HG02588 (cell line): ENCODE data around the gene MC4R.
"Not testable (repeated sequence)": the region's sequence is repeated elsewhere in the genome, so short reads cannot be mapped to it uniquely, and the experiment has no call there.

Source experiments
- ATAC-seq: cut with Tn5 transposase; IDR thresholded peaks from one replicate; pipeline ENCODE4 v1.9.1; 2021; ENCODE audit warnings: mild to moderate bottlenecking, moderate library complexity; ENCODE audit not compliant: unreplicated experiment

The MC4R gene

DNA sequence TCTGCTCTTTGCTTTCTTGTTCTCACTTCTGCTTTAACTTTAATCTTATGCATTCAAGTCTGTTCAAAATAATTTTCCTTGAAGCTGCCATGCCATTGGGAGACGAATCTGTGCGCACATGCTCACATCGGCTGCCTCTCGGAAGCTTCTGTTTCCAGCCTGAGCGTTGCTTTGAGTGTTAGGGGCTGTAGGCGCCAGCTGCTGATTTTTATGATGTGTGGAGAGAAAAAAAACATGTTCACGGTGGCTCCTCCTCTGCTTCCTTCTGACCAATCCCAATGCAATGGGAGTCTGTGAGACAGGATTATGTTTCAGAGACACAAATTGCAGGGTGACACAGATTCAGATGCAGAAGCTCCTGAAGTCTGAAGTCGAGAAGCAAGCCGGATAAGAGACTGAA, at the start of gene MC4R:
Gene MC4R, minus strand, starts transcription at position 180 of the 400 bp plus-strand sequence. CDS start 426 bp downstream, outside the sequence.
- no peak for ATAC-seq

- not testable (repeated sequence) for ATAC-seq
Observed at GRCh38 chr18:60422306-60422705, 49.7 kb upstream of the MC4R start.

DNA sequence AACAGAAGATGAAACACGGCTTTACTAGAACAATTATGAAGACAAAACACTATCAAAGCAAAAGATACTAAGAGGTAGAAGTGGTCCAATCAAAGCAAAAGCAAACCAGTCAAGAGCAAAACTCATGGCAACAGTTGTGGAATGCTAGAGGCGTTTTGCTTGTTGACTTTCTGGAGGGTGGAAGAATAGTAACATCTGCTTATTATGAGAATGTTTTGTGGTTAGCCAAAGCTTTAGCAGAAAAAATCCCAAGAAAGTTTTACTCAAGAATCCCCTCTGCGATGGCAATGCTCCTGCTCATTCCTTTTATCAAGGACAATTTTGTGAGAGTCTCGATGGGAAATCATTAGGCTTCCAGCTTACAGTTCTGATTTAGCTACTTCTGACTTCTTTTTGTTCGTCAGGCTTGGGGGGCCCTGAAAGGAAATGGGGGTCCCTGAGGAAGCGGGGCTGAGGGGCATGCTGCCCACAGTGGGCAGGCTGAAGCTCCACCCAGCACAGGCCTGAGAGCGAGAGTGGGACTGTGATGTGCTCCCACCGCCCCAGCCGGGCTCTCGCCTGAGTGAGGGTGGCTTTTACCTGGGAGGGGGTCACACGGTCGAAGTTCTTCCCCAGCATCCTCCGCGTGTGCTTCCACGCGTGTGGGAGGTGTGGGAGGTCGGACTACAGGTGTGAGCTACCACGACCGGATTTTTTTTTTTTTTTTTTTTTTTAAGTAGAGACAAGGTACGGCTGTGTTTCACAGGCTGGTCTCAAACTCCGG, 49.0 kb upstream of the MC4R start:
- ATAC-seq: no peak

- no peak for ATAC-seq
Observed at GRCh38 chr18:60417946-60418345, 45.4 kb upstream of the MC4R start.

DNA sequence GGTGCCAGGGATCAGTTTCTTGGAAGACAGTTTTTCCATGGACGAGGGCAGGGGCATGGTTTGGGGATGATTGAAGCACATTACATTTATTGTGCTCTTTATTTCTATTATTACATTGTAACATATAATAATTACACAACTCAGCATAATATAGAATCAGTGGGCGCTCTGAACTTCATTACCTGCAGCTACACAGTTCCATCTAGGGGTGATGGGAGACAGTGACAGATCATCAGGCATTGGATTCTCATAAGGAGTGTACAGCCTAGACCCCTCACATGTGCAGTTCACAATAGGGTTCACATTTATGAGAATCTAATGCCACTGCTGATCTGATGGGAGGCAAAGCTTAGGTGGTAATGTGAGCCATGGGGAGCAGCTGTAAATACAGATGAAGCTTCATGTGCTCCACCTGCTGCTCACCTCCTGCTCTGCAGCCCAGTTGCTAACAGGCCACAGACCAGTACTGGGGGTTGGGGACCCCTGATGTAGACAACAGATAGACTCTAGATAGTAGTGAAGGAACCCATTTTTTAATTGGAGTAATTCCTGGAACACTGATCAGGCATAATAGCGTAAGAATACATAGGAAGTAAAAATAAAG, 41.5 kb upstream of the MC4R start:
- ATAC-seq: no peak

DNA sequence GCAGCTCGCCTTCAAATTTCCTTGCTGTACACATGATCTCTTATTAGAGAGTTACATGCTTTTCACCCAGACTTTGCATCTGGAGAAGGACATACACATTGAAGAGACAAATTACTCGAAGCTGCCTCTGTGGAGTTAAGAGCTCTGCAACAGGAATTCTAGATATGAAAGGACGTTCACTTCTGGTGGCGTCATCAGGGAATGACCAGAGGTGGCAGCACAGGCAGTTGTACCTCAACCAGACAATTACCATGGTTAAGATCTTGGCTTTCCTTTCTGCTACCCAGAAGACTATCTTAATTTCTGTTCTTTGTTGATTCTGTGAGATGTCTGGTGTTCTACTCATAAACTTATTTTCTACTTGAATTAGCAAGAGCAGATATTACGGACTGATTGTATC, 39.1 kb upstream of the MC4R start:
- ATAC-seq: no peak

- ATAC-seq: no peak
Observed at GRCh38 chr18:60406721-60407120, 34.1 kb upstream of the MC4R start.

DNA sequence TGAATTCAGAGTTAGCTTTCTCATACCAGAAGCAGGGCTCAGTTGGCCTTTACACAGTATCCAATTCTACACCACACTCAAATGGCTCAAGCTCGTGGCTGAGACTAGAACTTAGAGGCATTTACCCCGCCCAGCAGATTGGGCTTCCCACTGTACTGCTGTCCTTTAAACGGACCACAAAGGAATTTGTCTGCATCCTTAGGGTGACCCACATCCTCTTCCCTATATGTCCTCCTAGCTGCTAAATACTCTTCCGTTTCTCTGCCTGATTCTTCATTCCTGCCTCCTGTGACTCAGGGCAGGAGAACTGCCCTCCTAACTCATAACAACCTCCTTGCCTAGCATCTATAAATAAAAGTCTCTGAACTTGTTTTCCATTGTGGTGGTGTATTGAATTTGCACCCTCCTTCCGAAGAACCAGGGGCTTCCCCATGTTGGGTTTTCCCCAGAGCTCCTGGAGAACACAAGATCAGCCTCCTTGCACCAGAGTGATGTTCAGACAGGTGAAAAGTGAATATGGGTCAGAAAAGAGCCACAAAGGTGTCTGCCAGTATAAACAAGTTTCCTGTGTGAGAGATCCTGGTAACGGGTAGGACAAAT, 32.0 kb upstream of the MC4R start:
- no peak for ATAC-seq

GRCh38 chr18:60401346-60401745, 28.8 kb upstream of the MC4R start:
- no peak for ATAC-seq

DNA sequence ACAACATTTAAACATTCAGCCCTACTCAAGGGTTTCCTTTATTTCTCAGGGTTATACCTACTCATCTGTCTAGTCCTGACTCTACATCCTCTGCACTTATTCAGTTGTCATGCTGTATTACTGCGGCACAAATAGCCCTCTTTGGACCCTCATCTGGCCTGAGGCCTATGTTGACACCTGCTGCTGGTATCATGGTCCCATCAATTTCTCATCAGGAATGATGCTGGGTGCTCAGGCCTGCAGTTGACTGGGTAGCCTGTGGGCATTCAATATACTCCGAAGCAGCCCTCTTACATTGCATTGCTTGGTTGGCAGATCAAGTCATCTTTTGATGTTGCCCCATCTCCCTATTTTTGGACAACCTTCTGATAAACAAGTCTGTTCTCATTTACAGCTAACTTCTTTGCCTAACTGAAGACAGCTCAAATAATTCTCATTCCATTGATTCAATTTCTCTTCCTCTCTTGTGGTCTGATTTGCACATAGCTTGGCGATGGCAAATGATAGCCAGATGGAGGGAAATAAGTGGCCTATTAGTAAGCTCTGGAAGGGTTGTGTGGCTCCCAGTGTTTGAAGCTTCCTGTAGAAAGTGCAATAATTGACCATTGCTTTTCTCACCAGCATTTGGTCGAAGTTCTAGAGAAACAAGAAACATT, 19.1 kb upstream of the MC4R start:
- no peak for ATAC-seq

- no peak for ATAC-seq
Observed at GRCh38 chr18:60389314-60389713, 16.7 kb upstream of the MC4R start.

DNA sequence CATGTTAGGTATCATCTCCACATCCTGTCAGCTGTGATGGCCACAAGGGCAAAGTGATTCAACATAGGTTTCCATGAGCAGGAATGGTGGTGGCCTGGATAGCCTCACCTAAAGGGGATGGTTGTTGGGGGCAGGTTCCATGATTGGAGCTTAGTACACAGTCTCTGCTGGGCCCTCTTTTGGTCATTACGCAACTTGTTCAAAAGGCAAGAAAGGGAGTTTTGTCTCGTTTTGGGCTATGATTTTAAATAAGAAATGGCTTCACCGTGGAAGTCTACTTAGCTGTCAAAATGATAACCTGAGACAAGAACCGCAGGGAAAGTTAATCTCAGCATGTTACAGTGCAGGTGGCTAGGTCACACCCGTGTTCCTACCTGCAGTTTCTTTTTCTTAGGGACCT, 13.1 kb upstream of the MC4R start:
- ATAC-seq: no peak

- ATAC-seq: no peak
Observed at GRCh38 chr18:60383893-60384292, 11.3 kb upstream of the MC4R start.

- no peak for ATAC-seq
Observed at GRCh38 chr18:60377778-60378469, 5.3 kb upstream of the MC4R start.

DNA sequence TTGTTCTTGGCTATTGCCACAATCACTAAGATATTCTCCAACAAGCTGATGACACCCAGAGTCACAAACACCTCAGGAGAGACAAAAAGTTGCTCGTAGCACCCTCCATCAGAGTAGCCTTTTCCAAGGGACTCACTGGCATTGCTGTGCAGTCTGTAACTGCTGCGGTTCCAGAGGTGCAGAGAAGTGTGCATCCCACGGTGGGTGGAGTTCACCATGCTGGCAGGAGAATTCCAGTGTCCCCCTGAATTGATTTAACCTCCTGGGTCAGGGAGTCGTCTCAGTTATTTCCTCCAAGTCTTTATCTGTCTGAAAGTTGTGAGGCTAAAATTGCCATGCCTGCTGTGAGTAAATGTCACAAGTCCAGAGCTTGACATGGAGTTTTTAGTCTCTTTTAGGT, 443 bp downstream of the MC4R start:
- ATAC-seq: no peak

DNA sequence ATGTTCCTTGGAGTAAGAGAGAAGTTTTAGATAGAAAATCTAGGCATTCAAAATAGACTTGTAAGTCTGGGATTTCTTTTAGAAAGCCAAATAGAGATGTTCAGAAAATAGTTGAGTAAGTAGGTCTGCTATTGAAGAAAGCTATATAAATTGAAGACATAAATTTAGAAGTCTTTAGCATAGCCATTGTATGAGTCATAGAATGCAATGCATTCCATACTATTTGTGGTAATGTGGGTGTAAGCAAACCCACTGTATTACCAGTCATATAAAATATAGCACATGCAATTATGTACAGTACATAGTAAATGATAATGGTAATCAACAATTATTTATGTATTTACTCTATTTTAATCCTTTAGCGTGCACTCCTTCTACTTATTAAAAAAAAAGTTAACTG, 14.1 kb downstream of the MC4R start:
- ATAC-seq: no peak

GRCh38 chr18:60350941-60351340, 21.6 kb downstream of the MC4R start:
- ATAC-seq: no peak

GRCh38 chr18:60350150-60350549, 22.4 kb downstream of the MC4R start:
- no peak for ATAC-seq

- no peak for ATAC-seq
Observed at GRCh38 chr18:60347526-60348045, 25.0 kb downstream of the MC4R start.

DNA sequence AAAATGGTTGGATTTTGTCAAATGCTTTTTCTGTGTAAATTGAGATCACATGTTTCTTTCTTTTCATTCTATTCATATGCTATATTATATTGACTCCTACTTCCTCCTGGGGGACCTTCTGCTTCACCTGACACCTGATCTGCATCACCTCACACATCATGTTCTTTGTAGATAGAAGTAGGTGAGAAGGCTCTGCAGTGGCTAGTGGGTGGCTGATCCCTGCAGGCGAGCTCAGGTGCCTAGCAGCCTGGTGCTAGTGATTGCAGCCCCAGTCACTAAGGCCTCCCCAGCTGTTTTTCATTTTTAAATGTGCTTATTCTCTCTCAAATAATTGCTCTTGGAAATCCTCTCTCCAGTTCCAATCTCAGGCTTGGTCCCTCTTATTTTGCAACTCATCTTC, 33.6 kb downstream of the MC4R start:
- ATAC-seq: no peak

DNA sequence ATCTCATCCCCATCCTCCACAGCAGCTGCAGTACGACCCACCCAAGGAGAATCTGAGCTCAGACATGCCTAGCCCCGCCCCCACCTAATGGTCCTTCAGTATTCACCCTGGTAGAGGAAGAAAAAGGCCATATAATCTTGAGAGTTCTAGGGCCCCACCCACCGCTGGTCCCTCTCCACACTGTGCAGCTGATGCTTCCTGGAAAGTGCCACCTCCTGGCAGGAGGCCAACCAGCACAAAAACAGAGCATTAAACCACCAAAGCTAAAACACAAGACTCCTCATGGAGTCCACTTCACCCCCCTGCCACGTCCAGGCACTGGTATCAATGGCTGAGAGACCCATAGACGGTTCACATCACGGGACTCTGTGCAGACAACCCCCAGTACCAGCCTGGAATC, 40.7 kb downstream of the MC4R start:
- ATAC-seq: no peak
